ENCODE measurements around the gene ADD1.

Gene ADD1

GRCh38 chr4:2893772-2894171, 50.1 kb downstream of the ADD1 start:
- FAIRE-seq = no peak
- no peak for TF ChIP-seq CTCF (IDR thresholded peaks at IDR 0.05; ENCODE audit: insufficient read depth, missing control alignments)
- no peak for DNase-seq (ENCODE audit: insufficient read length, low spot score)

DNA sequence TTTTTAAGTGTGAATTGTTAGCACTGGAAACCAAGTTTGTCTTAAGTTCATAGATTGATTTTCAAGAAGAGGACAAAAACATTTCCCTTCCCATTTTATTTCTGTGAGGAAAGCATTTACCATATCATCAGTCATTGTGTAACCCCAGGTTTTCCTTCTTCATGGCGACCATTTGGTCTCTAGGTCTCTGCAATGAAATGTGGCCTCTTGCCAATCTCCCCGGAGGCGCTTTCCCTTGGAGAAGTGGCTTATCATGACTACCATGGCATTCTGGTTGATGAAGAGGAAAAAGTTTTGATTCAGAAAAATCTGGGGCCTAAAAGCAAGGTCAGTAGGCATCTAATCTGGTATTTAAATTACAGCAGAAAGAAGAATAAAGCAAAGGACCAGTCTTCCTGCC, 54.4 kb downstream of the ADD1 start:
- FAIRE-seq = no peak
- DNase-seq (ENCODE audit: insufficient read length, low spot score) = no peak
- no peak for TF ChIP-seq CTCF (IDR thresholded peaks at IDR 0.05; ENCODE audit: insufficient read depth, missing control alignments)

DNA sequence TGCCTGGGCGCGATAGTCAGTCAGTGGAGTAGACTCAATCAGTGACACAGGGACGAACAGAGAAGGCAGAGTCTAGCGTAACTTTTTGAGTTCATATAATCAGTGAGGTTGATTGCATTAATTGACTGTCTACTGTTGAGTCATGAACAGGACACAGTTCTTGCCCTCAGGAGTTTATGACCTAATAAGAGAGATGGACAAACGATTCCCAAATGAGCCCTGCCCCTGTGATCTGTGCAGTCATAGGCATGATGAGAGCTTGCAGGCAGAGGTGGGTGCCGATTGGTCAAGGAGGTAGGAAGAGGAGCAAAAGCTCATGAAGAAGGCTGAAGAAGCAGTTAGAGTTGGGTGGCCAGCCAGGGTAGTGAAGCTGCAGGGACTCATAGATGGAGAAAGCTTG, 57.1 kb downstream of the ADD1 start:
- FAIRE-seq (no peak), DNase-seq (ENCODE audit: insufficient read length, low spot score) (no peak)
- TF ChIP-seq CTCF (IDR thresholded peaks at IDR 0.05; ENCODE audit: insufficient read depth, missing control alignments) = no peak

- DNase-seq (ENCODE audit: insufficient read length, low spot score) (no peak), FAIRE-seq (no peak)
- TF ChIP-seq CTCF (IDR thresholded peaks at IDR 0.05; ENCODE audit: insufficient read depth, missing control alignments) = no peak
These were observed 57.5 kb downstream of the ADD1 start for GRCh38 chr4:2901186-2901585.

- TF ChIP-seq CTCF (IDR thresholded peaks at IDR 0.05; ENCODE audit: insufficient read depth, missing control alignments) = no peak
- DNase-seq (ENCODE audit: insufficient read length, low spot score) (no peak), FAIRE-seq (no peak)
These were observed 58.5 kb downstream of the ADD1 start for GRCh38 chr4:2902126-2902525.

GRCh38 chr4:2905544-2905943, 61.9 kb downstream of the ADD1 start:
- no peak for FAIRE-seq
- DNase-seq (ENCODE audit: insufficient read length, low spot score) = no peak
- TF ChIP-seq CTCF (IDR thresholded peaks at IDR 0.05; ENCODE audit: insufficient read depth, missing control alignments) = no peak

DNA sequence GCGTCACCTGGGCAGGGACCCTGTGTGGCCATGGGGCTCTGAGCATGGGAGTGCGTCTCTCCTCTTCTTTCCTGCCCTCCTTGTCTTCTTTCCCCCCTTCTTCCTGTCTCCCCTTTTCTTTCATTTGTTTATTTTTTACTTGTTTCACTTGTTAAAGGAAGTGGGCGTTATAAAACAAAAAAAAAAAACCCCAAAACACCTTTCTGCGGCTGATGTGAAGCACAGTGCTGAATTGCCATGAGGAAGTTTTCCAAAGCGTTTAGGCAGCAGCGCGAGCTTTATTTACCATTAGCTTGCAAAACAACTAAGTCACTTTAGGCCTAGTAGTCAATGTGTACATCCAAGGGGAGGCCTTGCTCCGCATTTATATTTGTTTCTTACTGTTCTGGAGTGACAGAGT, 62.6 kb downstream of the ADD1 start:
- no peak for DNase-seq (ENCODE audit: insufficient read length, low spot score)
- no peak for FAIRE-seq

More for the DNA sequence above, 62.6 kb downstream of the ADD1 start:
- TF ChIP-seq CTCF (IDR thresholded peaks at IDR 0.05; ENCODE audit: insufficient read depth, missing control alignments) = no peak
